Spleen (tissue), 7 donors: Measurements from ENCODE around the gene GRIK5.

ENCODE experiments used
- POLR2A ChIP-seq, 3 donors: fragments of 450-650 bp; IDR thresholded peaks; one replicate each; pipeline ENCODE4 v1.5.1; 2017; ENCODE audit warnings: antibody characterized with exemption in 3 of 3, mild to moderate bottlenecking in 1 of 3
- POLR2AphosphoS5 ChIP-seq, 3 donors: sonication (generic); formaldehyde crosslinking; IDR thresholded peaks; one replicate each; pipeline ENCODE4 v1.5.1; 2017; ENCODE audit warnings: antibody characterized with exemption in 3 of 3
- TF ChIP-seq, protein P1 (sequence below), 11 experiments: fragments of 200-600 bp in 7 of 11; fragments of 450-650 bp in 4 of 11; sonication (generic) in 4 of 11; IDR thresholded peaks in 8 of 11; conservative IDR thresholded peaks in 3 of 11; 1 replicate in 7 of 11; 2 replicates in 4 of 11; pipeline versions ENCODE4 v1.4.0 to v1.8.0; 2016 to 2021; ENCODE audit warnings: antibody characterized with exemption in 11 of 11, inconsistent platforms in 4 of 11, mild to moderate bottlenecking in 1 of 11
- donor health status: DM: no; HTN: no; CAD: no; lungs with moderate emphysema.
- donor health status: DM: no; HTN: no; CAD: no.
- donor health status: DM: no; HTN: no; CAD: no.

GRCh38 chr19:41981724-41982123 lies 88.3 kb downstream of the GRIK5 start:
- TF ChIP-seq, protein P1, sequence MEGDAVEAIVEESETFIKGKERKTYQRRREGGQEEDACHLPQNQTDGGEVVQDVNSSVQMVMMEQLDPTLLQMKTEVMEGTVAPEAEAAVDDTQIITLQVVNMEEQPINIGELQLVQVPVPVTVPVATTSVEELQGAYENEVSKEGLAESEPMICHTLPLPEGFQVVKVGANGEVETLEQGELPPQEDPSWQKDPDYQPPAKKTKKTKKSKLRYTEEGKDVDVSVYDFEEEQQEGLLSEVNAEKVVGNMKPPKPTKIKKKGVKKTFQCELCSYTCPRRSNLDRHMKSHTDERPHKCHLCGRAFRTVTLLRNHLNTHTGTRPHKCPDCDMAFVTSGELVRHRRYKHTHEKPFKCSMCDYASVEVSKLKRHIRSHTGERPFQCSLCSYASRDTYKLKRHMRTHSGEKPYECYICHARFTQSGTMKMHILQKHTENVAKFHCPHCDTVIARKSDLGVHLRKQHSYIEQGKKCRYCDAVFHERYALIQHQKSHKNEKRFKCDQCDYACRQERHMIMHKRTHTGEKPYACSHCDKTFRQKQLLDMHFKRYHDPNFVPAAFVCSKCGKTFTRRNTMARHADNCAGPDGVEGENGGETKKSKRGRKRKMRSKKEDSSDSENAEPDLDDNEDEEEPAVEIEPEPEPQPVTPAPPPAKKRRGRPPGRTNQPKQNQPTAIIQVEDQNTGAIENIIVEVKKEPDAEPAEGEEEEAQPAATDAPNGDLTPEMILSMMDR (IDR thresholded peaks at IDR 0.05 in 8 of 11, conservative IDR thresholded peaks at IDR 0.05 in 3 of 11), result no peak
- TF ChIP-seq POLR2AphosphoS5 (IDR thresholded peaks at IDR 0.05) (no peak), POLR2A (IDR thresholded peaks at IDR 0.05) (no peak)
